A549 (cell line): Measurements from ENCODE around the gene OMP.

ENCODE experiments used
- BCL3 ChIP-seq: fragments of >200 bp; sonication (Bioruptor Twin); formaldehyde crosslinking; IDR thresholded peaks from 3 replicates; pipeline ENCODE4 v1.6.1; 2016
- CHD4 ChIP-seq: fragments of 200-600 bp; sonication (generic); IDR thresholded peaks from 2 replicates; pipeline ENCODE4 v1.6.1; 2016; ENCODE audit warnings: antibody characterized with exemption, mild to moderate bottlenecking, borderline replicate concordance
- CTCF ChIP-seq: fragments of >200 bp; sonication (Bioruptor Twin); formaldehyde crosslinking; IDR thresholded peaks from 3 replicates; pipeline ENCODE4 v1.5.1; 2016
- EP300 ChIP-seq, 2 experiments: fragments of >200 bp; sonication (Bioruptor Twin); formaldehyde crosslinking; IDR thresholded peaks; 2 replicates in 1 of 2; 3 replicates in 1 of 2; pipeline ENCODE4 v1.6.1; 2016 to 2017
- NR3C1 ChIP-seq: fragments of >200 bp; sonication (Bioruptor Twin); formaldehyde crosslinking; IDR thresholded peaks from 3 replicates; pipeline ENCODE4 v1.6.1; 2017
- PBX3 ChIP-seq: IDR thresholded peaks from 2 replicates; pipeline ENCODE4 v1.6.1; 2012
- POLR2A ChIP-seq: IDR thresholded peaks from 2 replicates; pipeline ENCODE4 v1.6.1; 2012; ENCODE audit warnings: mild to moderate bottlenecking, low read length
- RAD21 ChIP-seq, 2 experiments: fragments of >200 bp in 1 of 2; sonication (Bioruptor Twin) in 1 of 2; formaldehyde crosslinking in 1 of 2; IDR thresholded peaks in 1 of 2; conservative IDR thresholded peaks in 1 of 2; 2 replicates in 1 of 2; 3 replicates in 1 of 2; pipeline ENCODE4 v1.6.1; 2012 to 2018; ENCODE audit warnings: inconsistent platforms in 1 of 2
- REST ChIP-seq: fragments of 200-600 bp; sonication (generic); IDR thresholded peaks from 2 replicates; pipeline ENCODE4 v1.6.1; 2016; ENCODE audit warnings: antibody characterized with exemption, mild to moderate bottlenecking, moderate library complexity
- RFX5 ChIP-seq: fragments of 450-650 bp; IDR thresholded peaks from 2 replicates; pipeline ENCODE4 v1.7.1; 2014; ENCODE audit warnings: antibody characterized with exemption, mild to moderate bottlenecking, moderate library complexity

GRCh38 chr11:77124488-77124887 lies 21.8 kb downstream of the OMP start:
- TF ChIP-seq CTCF = no peak
- TF ChIP-seq POLR2A = no peak
- TF ChIP-seq RFX5 = no peak
- TF ChIP-seq PBX3 = no peak
- no peak for TF ChIP-seq REST
- no peak for TF ChIP-seq RAD21 (conservative IDR thresholded peaks at IDR 0.05 in 1 of 2, IDR thresholded peaks at IDR 0.05 in 1 of 2)
- no peak for TF ChIP-seq EP300 (IDR thresholded peaks at IDR 0.05)
- no peak for TF ChIP-seq CHD4
- no peak for TF ChIP-seq BCL3
- TF ChIP-seq NR3C1 = no peak
